Measurements from ENCODE around the gene CNGA3.
"Not testable (repeated sequence)": the region's sequence is repeated elsewhere in the genome, so short reads cannot be mapped to it uniquely, and the experiment has no call there.

DNA sequence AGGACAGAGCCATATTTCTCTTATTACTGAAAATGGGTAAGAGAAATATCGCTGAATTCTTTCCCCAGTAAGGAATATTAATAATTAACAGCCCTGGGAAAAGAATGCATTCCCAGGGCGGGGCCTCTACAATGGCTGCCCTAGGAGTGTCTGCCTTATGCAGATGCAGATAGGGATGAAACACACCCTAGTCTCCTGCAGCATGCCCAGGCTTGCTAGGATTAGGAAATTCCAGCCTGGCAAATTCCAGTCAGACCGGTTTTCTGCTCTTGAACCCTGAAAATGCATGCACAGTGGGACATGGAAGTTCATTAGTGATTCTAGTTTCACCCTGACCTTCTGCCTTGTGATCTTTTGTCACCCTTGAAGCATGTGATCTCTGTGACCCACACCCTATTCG, 89.4 kb downstream of the CNGA3 start:
- TF ChIP-seq, protein P1, sequence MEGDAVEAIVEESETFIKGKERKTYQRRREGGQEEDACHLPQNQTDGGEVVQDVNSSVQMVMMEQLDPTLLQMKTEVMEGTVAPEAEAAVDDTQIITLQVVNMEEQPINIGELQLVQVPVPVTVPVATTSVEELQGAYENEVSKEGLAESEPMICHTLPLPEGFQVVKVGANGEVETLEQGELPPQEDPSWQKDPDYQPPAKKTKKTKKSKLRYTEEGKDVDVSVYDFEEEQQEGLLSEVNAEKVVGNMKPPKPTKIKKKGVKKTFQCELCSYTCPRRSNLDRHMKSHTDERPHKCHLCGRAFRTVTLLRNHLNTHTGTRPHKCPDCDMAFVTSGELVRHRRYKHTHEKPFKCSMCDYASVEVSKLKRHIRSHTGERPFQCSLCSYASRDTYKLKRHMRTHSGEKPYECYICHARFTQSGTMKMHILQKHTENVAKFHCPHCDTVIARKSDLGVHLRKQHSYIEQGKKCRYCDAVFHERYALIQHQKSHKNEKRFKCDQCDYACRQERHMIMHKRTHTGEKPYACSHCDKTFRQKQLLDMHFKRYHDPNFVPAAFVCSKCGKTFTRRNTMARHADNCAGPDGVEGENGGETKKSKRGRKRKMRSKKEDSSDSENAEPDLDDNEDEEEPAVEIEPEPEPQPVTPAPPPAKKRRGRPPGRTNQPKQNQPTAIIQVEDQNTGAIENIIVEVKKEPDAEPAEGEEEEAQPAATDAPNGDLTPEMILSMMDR (IDR thresholded peaks at IDR 0.05; ENCODE audit: low read depth, low read length) = not testable (repeated sequence)
- not testable (repeated sequence) for TF ChIP-seq EZH2phosphoT487 (IDR thresholded peaks at IDR 0.05; ENCODE audit: low read depth)

Measured in OCI-LY3 (cell line).